Measurements from ENCODE around the gene NUTF2. TPM values are rescaled to one million over a fixed set of nuclear protein-coding genes. Genes with fewer than 3 reads are reported as not detected.

NUTF2 gene
- total and polyA plus RNA-seq, 2 experiments from 2014 or later = 100 to 197 TPM

- Histone ChIP-seq H3K4me2 (no peak overlapping the region), H3K4me3 (no peak overlapping the region), H3K4me1 (ENCODE audit: insufficient read depth) (peaks cover 4% of the 10 kb centered on the region), H3K27ac (no peak overlapping the region), H2AFZ (no peak overlapping the region), H4K20me1 (ENCODE audit: insufficient read depth, poor library complexity, severe bottlenecking) (no peaks in the 10 kb centered on the region), H3K9me3 (ENCODE audit: low read depth) (no peaks in the 10 kb centered on the region), H3K79me2 (no peaks in the 10 kb centered on the region), H3K27me3 (no peaks in the 10 kb centered on the region), H3K36me3 (replicated peaks; ENCODE audit: insufficient read depth, low read depth) (no peaks in the 10 kb centered on the region), H3K9me2 (replicated peaks; ENCODE audit: insufficient read depth) (no peaks in the 10 kb centered on the region)
- no peak for DNase-seq (ENCODE audit: low spot score)
- WGBS (ENCODE audit: low lambda C conversion rate, missing lambda C conversion rate) = 96% methylated on average over 1 of the region's 1 CpG
- TF ChIP-seq EZH2 (IDR thresholded peaks at IDR 0.05; ENCODE audit: borderline replicate concordance) (no peak), EZH2phosphoT487 (IDR thresholded peaks at IDR 0.05; ENCODE audit: low read depth, severe bottlenecking, unreplicated experiment) (no peak), CTCF (IDR thresholded peaks at IDR 0.05; ENCODE audit: poor library complexity) (no peak)
These were observed 34.8 kb upstream of the NUTF2 start for GRCh38 chr16:67811899-67812298.

GRCh38 chr16:67814567-67814966 is 32.2 kb upstream of the NUTF2 start:
- no peak overlapping the region for H3K4me3 ChIP-seq
- no peak for DNase-seq (ENCODE audit: low spot score)
- TF ChIP-seq EZH2phosphoT487 (IDR thresholded peaks at IDR 0.05; ENCODE audit: low read depth, severe bottlenecking, unreplicated experiment) (no peak), EZH2 (IDR thresholded peaks at IDR 0.05; ENCODE audit: borderline replicate concordance) (no peak), CTCF (IDR thresholded peaks at IDR 0.05; ENCODE audit: poor library complexity) (no peak)
- no peaks in the 10 kb centered on the region for H3K9me2 ChIP-seq (replicated peaks; ENCODE audit: insufficient read depth)
- H3K79me2 ChIP-seq = no peaks in the 10 kb centered on the region
- H4K20me1 ChIP-seq (ENCODE audit: insufficient read depth, poor library complexity, severe bottlenecking) = no peaks in the 10 kb centered on the region
- no peak overlapping the region for H3K4me2 ChIP-seq
- H2AFZ ChIP-seq = no peak overlapping the region
- no peaks in the 10 kb centered on the region for H3K4me1 ChIP-seq (ENCODE audit: insufficient read depth)
- H3K36me3 ChIP-seq (replicated peaks; ENCODE audit: insufficient read depth, low read depth) = no peaks in the 10 kb centered on the region
- H3K9me3 ChIP-seq (ENCODE audit: low read depth) = no peaks in the 10 kb centered on the region
- WGBS (ENCODE audit: low lambda C conversion rate, missing lambda C conversion rate) = 85% methylated on average over 8 of the region's 8 CpGs
- H3K27me3 ChIP-seq = no peaks in the 10 kb centered on the region
- no peak overlapping the region for H3K27ac ChIP-seq

GRCh38 chr16:67820608-67821259 is 26.0 kb upstream of the NUTF2 start:
- Histone ChIP-seq H3K27ac (no peak overlapping the region), H3K4me1 (ENCODE audit: insufficient read depth) (no peaks in the 10 kb centered on the region), H3K4me3 (no peak overlapping the region), H2AFZ (no peak overlapping the region), H3K4me2 (no peak overlapping the region), H3K79me2 (no peaks in the 10 kb centered on the region), H4K20me1 (ENCODE audit: insufficient read depth, poor library complexity, severe bottlenecking) (no peaks in the 10 kb centered on the region), H3K9me3 (ENCODE audit: low read depth) (no peaks in the 10 kb centered on the region), H3K27me3 (no peaks in the 10 kb centered on the region), H3K9me2 (replicated peaks; ENCODE audit: insufficient read depth) (no peaks in the 10 kb centered on the region), H3K36me3 (replicated peaks; ENCODE audit: insufficient read depth, low read depth) (no peaks in the 10 kb centered on the region)
- no peak for DNase-seq (ENCODE audit: low spot score)
- no peak for TF ChIP-seq EZH2 (IDR thresholded peaks at IDR 0.05; ENCODE audit: borderline replicate concordance)
- no peak for TF ChIP-seq EZH2phosphoT487 (IDR thresholded peaks at IDR 0.05; ENCODE audit: low read depth, severe bottlenecking, unreplicated experiment)
- no peak for TF ChIP-seq CTCF (IDR thresholded peaks at IDR 0.05; ENCODE audit: poor library complexity)
- 96% methylated on average over 11 of the region's 11 CpGs for WGBS (ENCODE audit: low lambda C conversion rate, missing lambda C conversion rate)

Measured in hepatocyte (in vitro differentiated cells).